Erythroblast (primary cell): ENCODE results near the gene ZBTB17.

Experiments
- GATA1 ChIP-seq: IDR thresholded peaks from 2 replicates; pipeline ENCODE4 v1.6.1; 2011; ENCODE audit warnings: low read depth, mild to moderate bottlenecking, control low read depth, low read length, moderate library complexity
- POLR2A ChIP-seq: IDR thresholded peaks from 2 replicates; pipeline ENCODE4 v1.6.1; 2011; ENCODE audit warnings: mild to moderate bottlenecking, low read length

- TF ChIP-seq POLR2A (no peak), GATA1 (no peak)
Observed at GRCh38 chr1:15975358-15975804, 520 bp downstream of the ZBTB17 start.
